ENCODE data around the gene RGS6.

The RGS6 gene

GRCh38 chr14:72128629-72129028 lies 196.4 kb downstream of the RGS6 start:
- Histone ChIP-seq H3K79me2 (ENCODE audit: control insufficient read depth, insufficient read depth, low read length, poor library complexity) (no peaks in the 10 kb centered on the region), H3K27me3 (ENCODE audit: insufficient read depth, low read length) (no peaks in the 10 kb centered on the region), H4K91ac (ENCODE audit: low read depth, low read length) (no peak overlapping the region), H3K4me1 (ENCODE audit: control insufficient read depth in 1 of 2, insufficient read depth in 2 of 2, low read length in 2 of 2) (no peaks in the 10 kb centered on the region), H2AK5ac (ENCODE audit: low read length) (no peak overlapping the region), H4K12ac (ENCODE audit: low read depth, low read length) (no peak overlapping the region), H3K4me2 (ENCODE audit: low read length) (no peak overlapping the region), H2BK120ac (ENCODE audit: insufficient read depth, low read length, poor library complexity) (no peak overlapping the region), H3K9ac (ENCODE audit: low read length) (no peak overlapping the region), H2BK12ac (ENCODE audit: low read length) (no peak overlapping the region), H3K36me3 (ENCODE audit: control insufficient read depth in 1 of 2, insufficient read depth in 2 of 2, low read length in 2 of 2) (no peaks in the 10 kb centered on the region), H3K23ac (ENCODE audit: low read length) (no peak overlapping the region), H3K79me1 (ENCODE audit: low read length) (no peaks in the 10 kb centered on the region), H3K18ac (ENCODE audit: low read length) (no peak overlapping the region), H2AFZ (ENCODE audit: insufficient read depth, low read length, poor library complexity) (no peak overlapping the region), H4K8ac (ENCODE audit: low read depth, low read length) (no peak overlapping the region), H3K9me3 (ENCODE audit: insufficient read depth, low read depth, low read length) (no peaks in the 10 kb centered on the region), H3K4ac (ENCODE audit: low read depth, low read length) (no peak overlapping the region), H3K27ac (ENCODE audit: low read depth, low read length) (no peak overlapping the region), H2BK5ac (ENCODE audit: low read depth, low read length, poor library complexity) (no peak overlapping the region), H3K14ac (ENCODE audit: low read length) (no peak overlapping the region), H3K4me3 (ENCODE audit: low read depth, low read length) (no peak overlapping the region)
- peak; percentile 52 to 69 for DNase-seq
- no CpG with 5 or more reads among the region's 11 CpGs for WGBS (ENCODE audit: extremely low coverage, insufficient coverage, insufficient read length)

- no peak overlapping the region for H3K4me3 ChIP-seq (ENCODE audit: low read depth, low read length)
- H3K4me2 ChIP-seq (ENCODE audit: low read length) = no peak overlapping the region
- H3K36me3 ChIP-seq (ENCODE audit: control insufficient read depth in 1 of 2, insufficient read depth in 2 of 2, low read length in 2 of 2) = no peaks in the 10 kb centered on the region
- H4K12ac ChIP-seq (ENCODE audit: low read depth, low read length) = no peak overlapping the region
- H3K23ac ChIP-seq (ENCODE audit: low read length) = no peak overlapping the region
- H3K14ac ChIP-seq (ENCODE audit: low read length) = no peak overlapping the region
- no peak overlapping the region for H2BK120ac ChIP-seq (ENCODE audit: insufficient read depth, low read length, poor library complexity)
- H3K9me3 ChIP-seq (ENCODE audit: insufficient read depth, low read depth, low read length) = no peaks in the 10 kb centered on the region
- no peak overlapping the region for H2BK5ac ChIP-seq (ENCODE audit: low read depth, low read length, poor library complexity)
- H3K9ac ChIP-seq (ENCODE audit: low read length) = no peak overlapping the region
- H3K4ac ChIP-seq (ENCODE audit: low read depth, low read length) = no peak overlapping the region
- no peaks in the 10 kb centered on the region for H3K79me2 ChIP-seq (ENCODE audit: control insufficient read depth, insufficient read depth, low read length, poor library complexity)
- no peak overlapping the region for H2BK12ac ChIP-seq (ENCODE audit: low read length)
- H2AFZ ChIP-seq (ENCODE audit: insufficient read depth, low read length, poor library complexity) = no peak overlapping the region
- DNase-seq = no peak
- no peaks in the 10 kb centered on the region for H3K4me1 ChIP-seq (ENCODE audit: control insufficient read depth in 1 of 2, insufficient read depth in 2 of 2, low read length in 2 of 2)
- WGBS (ENCODE audit: extremely low coverage, insufficient coverage, insufficient read length) = no CpG with 5 or more reads among the region's 3 CpGs
- no peaks in the 10 kb centered on the region for H3K27me3 ChIP-seq (ENCODE audit: insufficient read depth, low read length)
- no peaks in the 10 kb centered on the region for H3K79me1 ChIP-seq (ENCODE audit: low read length)
- no peak overlapping the region for H3K18ac ChIP-seq (ENCODE audit: low read length)
- no peak overlapping the region for H2AK5ac ChIP-seq (ENCODE audit: low read length)
- no peak overlapping the region for H3K27ac ChIP-seq (ENCODE audit: low read depth, low read length)
- H4K8ac ChIP-seq (ENCODE audit: low read depth, low read length) = no peak overlapping the region
- H4K91ac ChIP-seq (ENCODE audit: low read depth, low read length) = no peak overlapping the region
These were observed 197.1 kb downstream of the RGS6 start for GRCh38 chr14:72129291-72129690.

- Histone ChIP-seq H2BK12ac (ENCODE audit: low read length) (no peak overlapping the region), H3K27me3 (ENCODE audit: insufficient read depth, low read length) (no peaks in the 10 kb centered on the region), H3K14ac (ENCODE audit: low read length) (no peak overlapping the region), H3K27ac (ENCODE audit: low read depth, low read length) (no peak overlapping the region), H4K91ac (ENCODE audit: low read depth, low read length) (no peak overlapping the region), H3K23ac (ENCODE audit: low read length) (no peak overlapping the region), H3K18ac (ENCODE audit: low read length) (no peak overlapping the region), H2BK5ac (ENCODE audit: low read depth, low read length, poor library complexity) (no peak overlapping the region), H3K9me3 (ENCODE audit: insufficient read depth, low read depth, low read length) (no peaks in the 10 kb centered on the region), H2AFZ (ENCODE audit: insufficient read depth, low read length, poor library complexity) (no peak overlapping the region), H3K36me3 (ENCODE audit: control insufficient read depth in 1 of 2, insufficient read depth in 2 of 2, low read length in 2 of 2) (peaks cover 0 to 2% of the 10 kb centered on the region in 2 experiments), H3K4me3 (ENCODE audit: low read depth, low read length) (no peak overlapping the region), H3K9ac (ENCODE audit: low read length) (no peak overlapping the region), H3K79me1 (ENCODE audit: low read length) (no peaks in the 10 kb centered on the region), H2BK120ac (ENCODE audit: insufficient read depth, low read length, poor library complexity) (no peak overlapping the region), H4K12ac (ENCODE audit: low read depth, low read length) (no peak overlapping the region), H2AK5ac (ENCODE audit: low read length) (no peak overlapping the region), H3K79me2 (ENCODE audit: control insufficient read depth, insufficient read depth, low read length, poor library complexity) (no peaks in the 10 kb centered on the region), H3K4me1 (ENCODE audit: control insufficient read depth in 1 of 2, insufficient read depth in 2 of 2, low read length in 2 of 2) (no peaks in the 10 kb centered on the region), H3K4me2 (ENCODE audit: low read length) (no peak overlapping the region), H4K8ac (ENCODE audit: low read depth, low read length) (no peak overlapping the region), H3K4ac (ENCODE audit: low read depth, low read length) (no peak overlapping the region)
- no CpG with 5 or more reads among the region's 2 CpGs for WGBS (ENCODE audit: extremely low coverage, insufficient coverage, insufficient read length)
- DNase-seq = no peak
These were observed 208.9 kb downstream of the RGS6 start for GRCh38 chr14:72141084-72141483.

GRCh38 chr14:72142328-72142727 lies 210.1 kb downstream of the RGS6 start:
- no peaks in the 10 kb centered on the region for H3K27me3 ChIP-seq (ENCODE audit: insufficient read depth, low read length)
- no peak overlapping the region for H2AK5ac ChIP-seq (ENCODE audit: low read length)
- H3K4me3 ChIP-seq (ENCODE audit: low read depth, low read length) = no peak overlapping the region
- H2BK12ac ChIP-seq (ENCODE audit: low read length) = no peak overlapping the region
- H2AFZ ChIP-seq (ENCODE audit: insufficient read depth, low read length, poor library complexity) = no peak overlapping the region
- peaks cover 0 to 2% of the 10 kb centered on the region in 2 experiments for H3K36me3 ChIP-seq (ENCODE audit: control insufficient read depth in 1 of 2, insufficient read depth in 2 of 2, low read length in 2 of 2)
- H4K8ac ChIP-seq (ENCODE audit: low read depth, low read length) = no peak overlapping the region
- no peak overlapping the region for H3K4ac ChIP-seq (ENCODE audit: low read depth, low read length)
- no peak overlapping the region for H4K12ac ChIP-seq (ENCODE audit: low read depth, low read length)
- no peak overlapping the region for H4K91ac ChIP-seq (ENCODE audit: low read depth, low read length)
- DNase-seq = no peak
- no peak overlapping the region for H3K27ac ChIP-seq (ENCODE audit: low read depth, low read length)
- H3K14ac ChIP-seq (ENCODE audit: low read length) = no peak overlapping the region
- no peaks in the 10 kb centered on the region for H3K79me1 ChIP-seq (ENCODE audit: low read length)
- H3K4me2 ChIP-seq (ENCODE audit: low read length) = no peak overlapping the region
- H3K9ac ChIP-seq (ENCODE audit: low read length) = no peak overlapping the region
- H3K18ac ChIP-seq (ENCODE audit: low read length) = no peak overlapping the region
- no peaks in the 10 kb centered on the region for H3K9me3 ChIP-seq (ENCODE audit: insufficient read depth, low read depth, low read length)
- no peaks in the 10 kb centered on the region for H3K4me1 ChIP-seq (ENCODE audit: control insufficient read depth in 1 of 2, insufficient read depth in 2 of 2, low read length in 2 of 2)
- H2BK120ac ChIP-seq (ENCODE audit: insufficient read depth, low read length, poor library complexity) = no peak overlapping the region
- no peaks in the 10 kb centered on the region for H3K79me2 ChIP-seq (ENCODE audit: control insufficient read depth, insufficient read depth, low read length, poor library complexity)
- no peak overlapping the region for H3K23ac ChIP-seq (ENCODE audit: low read length)
- no CpG with 5 or more reads among the region's 2 CpGs for WGBS (ENCODE audit: extremely low coverage, insufficient coverage, insufficient read length)
- H2BK5ac ChIP-seq (ENCODE audit: low read depth, low read length, poor library complexity) = no peak overlapping the region
